HG03575 (cell line): ENCODE results near the gene DDX51.

Source experiments
- ATAC-seq: cut with Tn5 transposase; IDR thresholded peaks from one replicate; pipeline ENCODE4 v1.9.1; 2021; ENCODE audit not compliant: unreplicated experiment, insufficient number of reproducible peaks, low FRiP score; ENCODE audit errors: extremely low read depth

Gene DDX51

DNA sequence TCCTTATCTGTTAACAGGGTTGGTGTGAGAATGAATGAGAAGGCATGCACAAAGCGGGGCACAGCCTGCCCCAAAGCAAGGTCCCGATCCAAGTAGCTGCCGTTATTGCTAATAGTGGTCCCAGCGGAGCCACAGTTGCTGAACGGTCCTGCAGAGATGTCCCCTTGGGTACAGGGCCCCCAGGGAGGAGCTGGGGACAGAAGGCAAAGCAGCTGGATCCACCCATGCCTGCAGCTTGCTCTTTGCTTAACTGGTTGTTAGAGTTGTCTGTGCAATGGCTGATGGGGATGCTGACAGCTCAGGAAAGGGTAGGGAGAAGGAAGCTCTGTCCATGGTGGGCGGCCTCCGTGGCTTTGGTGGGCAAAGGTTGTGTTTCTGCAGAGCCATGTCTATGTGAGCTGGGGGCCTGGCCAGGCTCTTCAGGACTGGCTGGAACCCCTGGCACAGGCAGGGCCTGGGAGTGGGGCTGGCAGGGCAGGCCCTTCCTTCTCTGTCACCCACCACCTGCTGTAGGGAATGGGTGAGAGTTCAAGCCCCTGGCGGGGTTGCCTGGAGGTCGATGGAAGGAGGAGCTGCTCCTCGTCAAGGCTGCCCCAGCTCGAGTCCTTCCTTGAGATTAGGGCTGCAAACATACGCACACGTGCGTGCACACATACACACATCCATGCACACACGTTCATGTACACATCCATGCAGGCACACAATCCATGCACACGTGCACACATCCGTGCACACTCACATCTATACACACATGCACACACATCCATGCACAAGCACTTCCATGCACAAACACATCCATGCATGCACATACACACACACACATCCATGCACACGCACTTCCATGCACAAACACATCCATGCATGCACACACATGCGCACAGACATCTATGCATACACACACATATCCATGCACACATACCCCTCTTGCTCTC lies 35.6 kb upstream of the DDX51 start:
- no peak for ATAC-seq

DNA sequence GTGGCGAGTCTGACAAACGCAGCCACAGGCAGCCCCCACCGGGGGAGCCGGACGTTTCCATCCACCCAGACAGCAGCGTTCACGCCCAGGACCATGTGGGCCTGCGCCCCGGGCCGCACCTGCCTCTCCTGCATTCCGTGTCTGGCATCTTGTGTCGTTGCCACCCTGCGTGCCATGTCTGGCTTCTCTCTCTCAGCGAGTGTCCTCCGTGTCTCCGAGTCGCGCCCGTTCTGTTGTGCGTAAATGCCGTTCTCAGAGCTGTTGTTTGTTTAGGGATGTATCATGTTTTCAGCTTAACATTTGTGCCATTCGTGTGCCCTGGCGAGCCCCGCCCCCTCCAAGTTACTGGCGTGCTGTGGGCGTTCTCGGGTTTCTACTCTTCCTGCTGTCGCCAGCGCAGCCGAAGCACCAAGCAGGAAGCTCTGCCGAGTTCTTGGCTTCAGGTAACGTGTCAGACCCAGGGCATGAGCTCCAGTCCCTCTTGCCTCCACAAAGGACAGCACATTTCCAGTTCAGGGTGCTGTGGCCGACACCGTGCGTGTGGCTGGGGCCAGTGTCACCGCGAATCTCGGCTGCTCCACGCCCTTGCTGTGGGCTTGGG lies 34.8 kb upstream of the DDX51 start:
- no peak for ATAC-seq

DNA sequence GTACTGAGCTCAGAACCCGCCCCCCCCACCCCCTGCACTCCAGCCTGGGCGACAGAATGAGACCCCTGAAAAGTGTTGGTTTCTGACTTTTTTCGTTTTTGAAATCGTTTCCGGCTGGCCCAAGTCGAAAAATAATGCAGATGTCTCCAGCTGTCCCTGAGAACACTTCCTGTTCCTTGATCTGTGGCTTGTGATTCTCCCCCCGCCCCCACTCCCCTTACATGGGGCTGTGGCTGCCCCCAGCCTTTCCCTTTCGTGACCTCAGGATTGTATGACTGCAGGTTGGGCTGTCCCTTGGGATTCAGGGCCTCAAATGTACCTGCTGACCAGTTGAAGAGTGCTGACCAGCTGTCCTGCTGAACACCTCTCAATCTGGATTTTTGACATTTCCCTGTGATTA lies 34.2 kb upstream of the DDX51 start:
- no peak for ATAC-seq

DNA sequence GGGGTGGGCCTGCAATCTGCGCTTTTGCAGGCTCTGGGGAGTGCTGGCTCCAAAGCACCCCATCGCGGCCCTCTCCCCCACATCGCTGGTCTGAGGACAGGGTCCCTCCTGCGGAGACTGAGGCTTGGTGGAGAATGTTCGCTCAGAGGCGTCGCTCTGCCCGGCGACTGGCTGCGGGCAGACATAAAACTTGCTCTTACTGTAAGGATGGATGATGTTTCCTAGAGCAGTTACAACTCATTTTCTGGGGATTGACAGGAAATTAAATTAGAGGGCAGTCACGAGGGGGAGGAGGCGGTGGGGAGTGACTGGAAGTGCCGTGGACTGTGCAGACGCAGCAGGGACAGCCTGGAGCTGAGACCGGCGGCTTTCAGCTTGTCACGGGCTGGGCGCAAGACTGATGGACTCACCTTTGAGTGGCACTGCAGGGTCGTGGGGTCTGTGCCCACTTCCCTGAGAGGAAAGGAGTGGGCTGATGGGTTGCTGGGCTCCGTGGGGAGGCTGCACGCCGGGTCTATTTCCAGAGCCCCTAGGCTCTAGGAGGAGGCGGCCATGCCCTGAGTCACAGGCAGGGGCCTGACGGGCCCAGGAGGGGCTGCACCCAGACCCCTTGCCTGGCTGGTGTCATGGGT lies 32.9 kb upstream of the DDX51 start:
- no peak for ATAC-seq

DNA sequence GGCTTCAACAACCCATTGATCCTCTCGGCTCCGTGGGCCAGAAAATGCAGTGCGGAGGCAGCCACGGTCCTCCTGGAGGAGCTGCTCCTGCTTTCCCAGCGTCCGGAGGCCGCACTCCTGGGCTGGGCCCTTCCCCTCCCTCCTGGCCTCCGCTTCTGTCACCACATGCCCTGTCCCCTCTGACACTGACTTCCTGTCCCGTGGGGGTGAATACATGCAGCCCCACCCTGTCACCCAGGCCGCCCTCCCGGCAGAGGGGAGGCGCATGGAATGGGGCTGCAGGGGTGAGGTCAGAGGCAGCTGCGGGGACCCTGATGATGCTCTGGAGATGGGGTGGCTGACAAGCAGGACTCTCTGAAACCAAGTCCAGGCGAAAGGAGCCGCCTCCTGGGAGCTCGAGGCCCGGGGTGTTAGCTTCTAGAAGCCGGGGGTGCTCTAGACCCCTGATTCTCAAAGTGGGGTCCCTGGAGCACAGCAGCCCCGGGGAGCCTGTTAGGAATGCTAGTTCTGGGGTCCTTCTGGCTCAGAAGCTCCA lies 32.3 kb upstream of the DDX51 start:
- ATAC-seq, result no peak

DNA sequence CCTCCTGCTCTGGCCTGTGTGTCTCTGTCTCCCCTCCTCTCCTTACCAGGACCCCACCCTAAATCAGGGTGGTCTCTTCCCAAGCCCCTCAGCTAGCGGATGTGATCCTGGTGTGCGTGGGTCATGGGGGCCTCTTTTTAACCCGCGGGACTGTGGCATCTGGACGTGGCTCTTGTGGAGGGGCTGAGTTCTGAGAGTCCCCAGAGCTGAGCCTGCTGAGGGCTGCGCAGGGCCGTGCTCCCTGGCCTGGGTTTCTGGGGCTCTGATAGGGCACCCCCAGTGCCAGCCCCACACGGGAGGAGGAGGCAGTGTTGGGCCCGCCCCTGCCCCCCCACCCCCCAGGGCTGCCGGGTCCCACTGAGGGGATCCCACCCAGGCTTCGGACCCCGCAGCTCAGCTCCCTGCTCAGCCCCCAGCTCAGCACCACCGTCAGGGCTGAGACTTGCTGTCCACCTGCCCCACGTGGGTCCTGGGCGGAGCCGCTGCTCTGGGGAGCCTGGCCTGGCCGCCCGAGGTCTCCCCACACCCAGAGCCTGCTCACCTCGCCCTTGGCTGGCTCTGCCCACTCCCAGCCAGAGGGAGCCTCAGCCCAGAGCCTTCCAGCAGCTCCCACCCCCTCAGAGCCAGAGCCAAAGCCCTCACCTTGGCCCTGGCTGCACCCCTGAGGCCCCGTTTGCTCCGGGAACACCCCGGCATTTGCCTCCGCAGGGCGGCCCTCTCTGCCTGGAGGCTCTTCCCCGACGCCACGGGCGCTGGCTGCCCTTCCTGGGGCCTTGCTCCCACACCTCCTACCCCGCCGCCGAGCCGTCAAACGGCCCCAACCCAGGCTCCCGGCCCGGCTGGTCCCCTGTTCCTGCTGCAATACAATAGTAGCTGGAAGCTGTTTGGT lies 31.6 kb upstream of the DDX51 start:
- no peak for ATAC-seq

DNA sequence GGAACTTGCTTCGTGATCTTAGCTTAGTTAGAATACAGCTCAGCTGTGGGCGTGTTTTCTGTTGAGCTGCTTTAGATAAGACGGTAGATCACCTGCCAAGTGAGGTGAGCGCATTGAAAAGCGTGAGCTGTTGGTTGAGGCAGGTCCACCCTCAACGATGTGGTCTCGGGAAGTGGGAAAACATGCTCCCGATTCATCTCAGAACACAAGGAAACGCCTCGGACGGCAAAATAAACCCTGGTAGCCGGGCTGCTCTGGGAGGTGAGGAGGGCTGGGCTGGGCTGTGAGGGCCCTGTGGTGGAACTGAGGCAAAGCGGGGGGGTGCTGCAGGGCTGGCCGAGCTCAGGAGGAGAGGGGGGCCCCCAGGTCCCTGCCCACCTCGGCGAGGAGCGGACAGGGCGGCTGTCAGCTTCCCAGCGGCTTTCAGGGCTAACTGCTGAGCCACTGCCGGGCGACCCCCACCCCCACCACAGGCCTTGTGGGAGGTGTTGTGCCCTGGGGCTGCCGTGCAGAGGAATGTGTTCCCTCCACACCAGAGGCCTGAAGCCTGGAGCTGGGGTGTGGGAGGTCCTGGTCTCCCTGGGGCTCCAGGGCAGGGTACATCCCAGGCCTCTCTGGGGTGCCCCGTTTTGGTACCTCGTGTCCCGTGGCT lies 30.8 kb upstream of the DDX51 start:
- no peak for ATAC-seq

DNA sequence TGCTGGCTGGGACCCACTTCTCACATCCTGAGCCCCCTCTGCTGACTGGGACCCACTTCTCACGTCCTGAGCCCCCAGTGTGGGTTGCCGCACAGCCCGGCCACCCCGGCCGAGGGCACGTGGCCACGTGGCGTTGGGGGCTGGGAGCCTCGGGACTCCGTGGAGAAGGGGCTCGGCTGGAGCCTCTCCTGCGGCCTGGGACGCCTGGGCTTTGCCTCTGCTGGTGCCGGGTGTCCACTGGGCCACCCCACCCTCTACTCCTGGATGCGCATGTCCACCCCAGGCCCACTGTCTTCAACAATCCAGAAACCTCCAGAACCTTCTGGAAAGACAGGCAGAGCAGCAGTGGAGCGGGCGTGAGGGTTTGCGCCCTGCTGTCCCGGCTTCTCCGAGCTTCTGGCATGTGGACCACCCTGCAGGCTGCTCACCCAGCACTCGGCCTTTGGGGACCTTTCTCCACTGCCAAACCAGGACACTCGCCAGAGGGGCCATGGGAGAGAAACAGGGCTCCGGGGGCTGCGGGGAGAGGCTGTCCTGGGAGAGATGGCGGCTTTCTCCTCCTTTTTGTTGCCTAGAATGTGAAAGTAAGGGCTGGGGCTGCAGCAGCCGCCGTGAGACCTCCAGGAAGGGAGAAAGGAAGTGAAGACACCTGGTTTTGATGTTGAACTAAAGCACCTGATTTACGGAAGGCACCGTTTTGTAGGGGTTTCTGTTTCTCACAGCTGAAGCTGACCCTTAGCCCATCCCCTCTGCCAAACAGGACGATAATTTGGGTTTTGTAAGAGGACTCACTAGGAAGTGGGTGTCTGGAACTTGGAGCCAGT lies 30.1 kb upstream of the DDX51 start:
- no peak for ATAC-seq

DNA sequence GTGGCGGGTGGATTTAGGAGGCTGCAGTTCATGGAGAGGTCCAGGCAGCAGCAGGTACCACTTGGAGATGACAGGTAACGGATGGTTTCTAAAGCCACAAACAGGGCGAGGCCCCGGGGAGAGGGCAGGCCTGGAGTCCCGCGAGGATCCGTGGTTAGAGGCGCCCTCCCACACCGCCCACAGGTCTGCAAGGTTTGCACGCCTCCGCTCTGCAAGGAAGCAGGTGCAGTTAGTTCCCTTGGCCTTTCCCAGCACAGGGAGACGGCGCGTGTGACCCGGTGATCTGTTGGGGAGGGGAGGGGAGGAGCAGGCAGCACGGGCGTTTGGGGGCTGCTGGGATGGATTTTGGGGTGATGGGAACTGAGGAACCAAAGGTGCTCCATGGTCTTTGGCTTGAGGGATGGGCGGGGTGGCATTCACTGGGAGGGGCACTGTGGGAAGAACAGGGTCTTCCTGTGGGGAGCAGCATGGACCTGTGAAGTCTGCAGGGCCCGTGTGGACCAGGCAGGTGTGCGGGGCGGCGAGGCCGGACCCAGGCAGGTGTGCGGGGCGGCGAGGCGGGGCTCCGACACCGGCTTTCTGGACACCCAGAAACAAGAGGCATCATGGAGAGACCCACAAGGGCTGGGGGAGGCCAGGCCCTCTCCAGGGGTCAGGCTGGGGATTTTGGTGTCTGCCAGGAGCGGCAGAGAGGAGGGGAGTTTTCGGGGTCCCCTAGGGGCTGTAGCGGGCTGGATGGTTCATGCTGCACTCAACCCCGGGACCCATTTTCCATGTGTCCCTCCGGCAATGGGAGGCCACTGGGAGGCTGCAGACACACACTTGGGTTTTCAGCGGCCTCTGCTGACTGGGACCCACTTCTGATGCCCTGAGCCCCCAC lies 29.3 kb upstream of the DDX51 start:
- ATAC-seq, result no peak

DNA sequence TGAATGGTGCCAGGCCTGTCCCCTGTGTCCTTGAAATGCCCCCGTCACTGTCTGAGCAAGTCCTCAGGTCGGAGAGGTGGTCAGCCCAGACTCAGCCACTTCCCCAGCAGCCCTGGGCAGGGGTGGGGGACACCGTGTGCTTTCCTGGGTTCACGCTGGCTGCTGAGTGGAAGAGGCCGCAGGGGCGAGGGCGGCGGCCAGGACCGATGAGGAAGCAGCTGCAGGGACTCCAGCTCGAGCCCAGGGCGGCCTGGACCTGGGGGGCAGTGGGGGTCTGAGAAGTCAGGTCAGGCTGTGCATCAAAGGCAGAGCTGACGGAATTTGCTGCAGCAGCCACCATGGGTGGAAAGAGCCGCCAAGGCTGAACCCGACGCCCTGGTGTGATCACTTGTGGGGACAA lies 28.5 kb upstream of the DDX51 start:
- no peak for ATAC-seq

DNA sequence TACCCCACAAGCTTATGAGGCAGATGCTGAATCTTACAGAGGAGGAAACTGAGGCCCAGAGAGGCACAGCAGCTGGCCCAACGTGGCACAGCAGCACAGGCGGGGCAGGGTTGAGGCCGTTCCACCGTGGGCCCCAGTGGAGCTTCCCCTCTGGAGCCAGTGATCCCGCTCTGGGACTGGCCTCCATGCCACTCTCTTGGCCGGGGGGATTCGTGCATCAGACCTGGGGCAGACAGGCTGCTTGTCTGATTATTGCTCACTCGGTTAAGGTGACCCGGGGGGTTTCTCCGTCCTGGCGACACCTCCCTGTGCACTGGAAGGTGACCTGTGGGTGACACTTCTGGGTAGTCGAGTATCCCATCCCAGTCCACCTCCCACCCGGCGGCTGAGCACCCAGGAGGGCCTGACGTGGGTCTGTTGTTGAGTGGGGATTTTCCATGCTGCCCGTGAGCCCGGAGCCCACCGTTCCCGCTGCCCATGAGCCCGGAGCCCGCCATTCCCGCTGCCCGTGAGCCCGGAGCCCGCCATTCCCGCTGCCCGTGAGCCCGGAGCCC lies 27.9 kb upstream of the DDX51 start:
- ATAC-seq, result no peak

DNA sequence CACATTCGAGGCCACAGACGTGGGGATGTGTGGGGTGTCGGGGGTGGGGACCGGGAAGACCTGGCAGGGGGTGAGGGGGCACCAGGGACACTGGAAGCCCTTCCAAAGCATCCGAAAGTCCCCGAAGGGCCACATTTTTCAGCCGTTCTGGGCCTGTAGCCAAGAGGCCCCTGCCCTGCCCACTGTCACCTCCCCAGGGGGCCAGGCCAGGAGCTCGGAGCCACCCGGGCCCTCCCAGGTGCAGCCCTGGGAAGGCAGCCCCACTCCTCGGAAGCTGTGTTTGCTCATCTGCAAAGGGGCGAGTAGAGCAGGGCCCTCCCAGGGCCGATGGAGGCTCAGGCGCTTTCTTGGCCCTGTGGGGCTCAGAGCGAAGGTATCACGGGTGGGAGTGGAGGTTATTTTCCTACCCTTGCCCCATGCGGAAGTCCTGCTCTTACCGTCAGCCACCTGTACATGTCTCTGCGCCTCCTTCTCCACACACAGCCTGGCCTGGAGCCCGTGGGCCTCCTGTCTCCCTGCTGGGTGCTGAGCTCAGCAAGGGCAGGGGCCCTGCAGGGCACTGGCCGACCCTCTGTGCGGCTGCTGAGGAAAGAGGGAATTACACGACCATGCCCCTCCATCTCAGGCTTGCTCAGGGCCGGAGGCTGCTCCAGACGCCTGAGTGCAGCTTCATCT lies 27.3 kb upstream of the DDX51 start:
- no peak for ATAC-seq

DNA sequence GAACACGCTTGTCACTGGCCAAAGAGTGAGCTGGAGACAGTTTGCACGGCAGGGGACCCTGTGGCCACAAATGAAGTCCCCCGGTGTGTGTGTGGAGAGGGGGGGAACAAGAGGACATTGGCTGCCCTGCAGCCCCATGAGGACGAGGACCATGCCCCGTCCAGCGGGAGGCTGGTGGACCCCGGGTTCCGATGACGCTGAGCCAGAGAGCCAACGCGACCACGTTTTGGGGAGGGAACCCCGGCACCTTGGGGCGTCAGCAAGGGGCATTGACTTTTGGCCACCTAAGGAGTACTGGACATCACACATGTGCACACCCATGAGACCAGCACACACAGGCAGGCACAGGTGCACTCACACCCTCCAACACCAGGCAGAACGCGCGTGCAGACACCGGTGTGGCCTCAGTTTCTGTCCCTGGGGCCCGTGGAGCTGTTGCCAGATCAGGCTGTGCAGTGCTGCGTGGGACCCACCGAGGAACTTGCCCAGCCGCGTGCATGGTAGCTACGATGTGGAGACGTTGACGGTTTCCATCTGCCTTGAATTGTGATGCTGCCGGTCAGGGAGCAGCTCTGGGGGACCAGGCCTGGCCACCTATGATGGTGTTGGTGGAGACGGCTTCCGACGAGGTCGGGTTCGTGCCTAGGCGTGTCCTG lies 26.6 kb upstream of the DDX51 start:
- no peak for ATAC-seq

DNA sequence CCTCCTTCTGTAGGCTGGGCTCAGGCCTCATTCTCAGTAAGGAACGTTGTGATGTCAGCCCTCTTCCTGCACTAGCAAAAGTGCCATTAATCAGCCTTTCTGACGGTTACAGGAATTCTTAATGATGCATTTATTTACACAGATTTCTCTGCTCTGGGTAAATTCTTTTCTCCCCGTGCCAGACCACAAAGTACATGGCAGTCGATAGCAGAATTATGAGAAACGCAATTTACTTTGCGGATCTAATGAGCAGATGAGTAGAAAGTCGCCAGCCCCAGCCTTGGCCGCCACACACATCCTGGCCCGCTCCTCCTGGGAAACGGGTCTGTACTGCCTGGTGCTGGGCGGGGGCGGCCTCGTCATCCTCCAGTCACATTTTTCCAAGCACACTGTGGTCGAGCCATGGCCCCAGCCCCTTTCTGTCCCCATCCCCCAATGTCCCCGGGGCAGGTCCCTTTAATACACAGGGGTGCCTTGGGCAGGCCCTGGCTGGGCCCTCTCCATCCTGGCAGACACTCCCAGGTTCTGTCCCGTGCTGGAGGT lies 26.0 kb upstream of the DDX51 start:
- ATAC-seq, result no peak

DNA sequence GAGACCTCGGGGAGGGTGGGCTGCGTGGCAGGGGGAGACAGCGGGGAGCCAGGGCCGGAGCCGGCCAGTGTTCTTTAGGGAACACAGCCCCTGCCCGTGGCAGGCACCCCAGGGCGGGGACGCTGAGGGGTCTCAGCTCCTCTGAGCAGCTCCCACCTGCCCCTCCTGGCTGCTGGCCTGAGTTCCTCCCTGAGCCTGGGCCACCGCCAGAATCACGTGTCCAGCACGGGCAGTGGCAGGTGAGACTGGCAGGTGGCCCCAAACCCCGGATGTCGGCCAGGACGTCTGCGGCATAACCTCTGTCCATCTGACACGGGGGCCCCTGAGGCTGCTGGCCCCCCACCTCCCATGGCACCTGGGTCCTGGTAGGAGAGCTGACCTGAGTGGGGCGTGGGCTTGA lies 25.3 kb upstream of the DDX51 start:
- no peak for ATAC-seq
